Activated CD8-positive, alpha-beta memory T cell treated with anti-CD3 and anti-CD28 coated beads, Interleukin-2, amount 50 U/mL, for 48 hours (primary cell): Measurements from ENCODE around the gene MRPL47.

Experiments
- DNase-seq: peaks from one replicate; pipeline ENCODE4 v3.0.0-alpha.2; 2020

Gene MRPL47

DNA sequence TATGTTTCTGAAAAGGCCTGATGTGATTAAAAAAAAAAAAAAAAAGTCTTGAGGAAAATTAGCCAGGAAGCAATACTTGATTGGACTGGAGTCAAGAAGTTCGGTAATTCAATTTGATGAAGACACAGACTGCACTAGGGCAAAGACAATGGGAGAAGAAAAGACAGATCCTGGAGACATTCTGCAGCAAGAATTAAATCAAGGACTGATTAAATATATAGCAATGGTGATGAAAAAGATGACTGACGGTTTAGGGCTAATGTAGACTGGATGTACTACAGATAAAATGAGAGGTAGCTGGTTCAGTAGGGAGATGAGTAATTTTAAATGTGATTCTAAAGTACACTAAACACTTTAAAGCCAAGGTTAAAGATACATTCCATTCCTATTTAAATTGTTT lies 13.8 kb downstream of the MRPL47 start:
- DNase-seq: no peak

GRCh38 chr3:179589143-179589542 lies 15.3 kb downstream of the MRPL47 start:
- no peak for DNase-seq

GRCh38 chr3:179580992-179581391 lies 23.4 kb downstream of the MRPL47 start:
- no peak for DNase-seq

DNA sequence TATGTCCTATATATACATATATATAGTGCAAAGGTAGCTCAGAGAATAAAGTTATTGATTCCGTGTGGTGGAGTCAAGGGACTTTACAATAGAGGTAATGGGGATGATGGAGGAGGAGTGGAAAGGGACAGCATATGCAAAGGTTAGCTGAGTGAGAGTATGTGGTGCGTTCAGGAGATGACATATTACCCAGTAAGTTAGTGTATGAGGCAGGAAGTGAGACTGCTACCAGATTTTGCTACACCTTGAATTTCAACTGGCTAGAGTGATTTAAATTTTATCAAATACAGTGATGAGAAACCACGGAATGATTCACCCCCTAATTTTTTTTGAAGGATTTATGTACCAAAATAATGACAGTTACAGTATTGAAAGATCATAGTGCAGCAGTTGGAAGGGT lies 38.9 kb downstream of the MRPL47 start:
- DNase-seq: no peak

- peak; percentile 82 for DNase-seq
Observed at GRCh38 chr3:179563271-179563783, 41.1 kb downstream of the MRPL47 start.

- DNase-seq: peak; percentile 98
Observed at GRCh38 chr3:179562591-179563270, 41.7 kb downstream of the MRPL47 start, which contains the start of gene ACTL6A. Gene ACTL6A (plus strand): TSS chr3:179562926. CDS start chr3:179563093, 167 bp downstream.

DNA sequence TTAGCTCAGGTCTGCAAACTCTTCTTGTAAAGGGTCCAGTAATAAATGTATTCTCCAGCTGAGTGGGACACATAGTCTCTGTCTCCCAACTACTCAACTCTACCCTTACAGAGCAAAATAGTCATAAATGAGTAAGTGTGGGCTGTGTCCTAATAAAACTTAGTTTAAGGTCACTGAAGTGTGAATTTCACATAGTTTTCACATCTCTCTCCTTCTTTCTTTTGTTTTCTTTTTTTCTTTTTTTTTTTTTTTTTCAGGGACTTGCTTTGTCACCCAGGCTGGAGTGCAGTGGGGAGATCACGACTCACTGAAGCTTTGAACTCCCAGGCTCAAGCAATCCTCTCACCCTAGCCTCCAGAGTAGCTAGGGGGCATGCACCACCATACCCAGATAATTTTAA lies 43.6 kb downstream of the MRPL47 start:
- no peak for DNase-seq

- DNase-seq: no peak
Observed at GRCh38 chr3:179558742-179559364, 45.6 kb downstream of the MRPL47 start.

DNA sequence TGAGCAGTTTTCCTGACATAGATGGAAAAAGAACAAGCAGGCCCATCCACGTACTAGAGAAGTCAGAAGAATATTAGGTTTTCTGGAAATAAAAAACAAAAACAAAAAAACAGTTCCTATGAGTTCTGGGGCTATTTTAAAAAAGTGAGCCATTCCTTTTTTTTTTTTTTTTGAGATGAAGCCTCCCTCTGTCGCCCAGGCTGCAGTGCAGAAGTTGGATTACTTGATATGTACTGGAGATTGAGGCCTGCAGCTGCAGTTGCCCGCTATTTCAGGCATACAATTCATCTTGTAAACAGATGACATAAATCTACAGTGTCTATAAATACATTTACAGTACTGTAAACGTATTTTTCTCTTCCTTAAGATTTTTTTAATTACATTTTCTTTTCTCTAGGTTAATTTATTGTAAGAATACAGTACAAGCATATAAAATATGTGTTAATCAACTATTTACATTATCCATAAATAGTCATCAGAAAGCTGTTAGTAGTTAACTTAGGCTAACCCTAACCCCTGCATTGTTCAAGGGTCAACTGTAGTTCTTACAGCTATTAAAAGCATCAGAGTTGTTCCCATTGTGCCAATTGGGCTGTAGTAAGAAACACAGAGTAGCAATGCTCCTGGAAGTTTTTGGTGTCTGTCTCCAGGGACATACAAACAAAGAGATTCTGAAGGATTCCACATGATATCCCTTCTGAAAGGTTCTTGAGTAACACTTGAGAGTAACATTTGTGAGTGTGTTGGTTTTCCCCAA lies 52.9 kb downstream of the MRPL47 start:
- no peak for DNase-seq

GRCh38 chr3:179546814-179547241 lies 57.6 kb downstream of the MRPL47 start:
- DNase-seq: no peak

GRCh38 chr3:179544981-179545645 lies 59.3 kb downstream of the MRPL47 start:
- DNase-seq: no peak

DNA sequence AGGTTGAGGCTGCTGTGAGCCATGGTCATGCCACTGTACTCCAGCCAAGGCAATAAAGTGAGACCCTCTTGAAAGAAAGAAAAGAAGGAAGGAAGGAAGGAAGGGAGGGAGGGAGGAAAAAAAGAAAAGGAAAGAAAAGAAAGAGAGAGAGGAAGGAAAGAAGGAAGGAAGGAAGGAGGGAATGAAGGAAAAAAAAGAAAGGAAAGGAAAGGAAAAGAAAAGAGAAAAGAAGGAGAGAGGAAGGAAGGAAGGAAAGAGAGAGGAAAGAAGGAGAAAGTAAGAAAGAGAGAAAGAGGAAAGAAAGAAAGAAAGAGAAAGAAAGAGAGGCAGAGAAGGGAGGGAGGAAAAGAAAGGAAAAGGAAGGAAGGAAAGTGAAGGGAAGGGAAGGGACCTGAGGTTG lies 62.1 kb downstream of the MRPL47 start:
- no peak for DNase-seq

DNA sequence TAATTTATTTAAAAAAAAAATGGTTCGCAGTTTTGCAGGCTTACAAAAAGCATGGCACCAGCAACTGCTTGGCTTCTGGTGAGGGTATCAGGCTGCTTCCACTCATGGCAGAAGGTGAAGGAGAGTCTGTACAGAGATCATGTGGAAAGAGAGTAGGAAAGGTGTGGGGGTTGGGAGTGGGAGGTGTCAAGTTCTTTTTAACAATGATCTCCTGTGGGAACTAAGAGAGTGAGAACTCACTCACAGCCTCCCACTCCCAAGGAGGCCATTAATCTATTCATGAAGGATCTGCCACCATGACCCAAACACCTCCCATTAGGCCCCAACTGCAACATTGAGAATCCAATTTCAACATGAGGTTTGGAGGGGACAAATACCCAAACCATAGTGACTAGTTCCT lies 62.8 kb downstream of the MRPL47 start:
- no peak for DNase-seq

- no peak for DNase-seq
Observed at GRCh38 chr3:179541094-179541493, 63.3 kb downstream of the MRPL47 start.
